Activated CD4-positive, alpha-beta T cell treated with anti-CD3 and anti-CD28 coated beads, Interleukin-2, amount 10 ng/mL, durations not matched to agents 24 days and 14 days (primary cell): ENCODE measurements around the gene WDFY4. TPM values are rescaled to one million over a fixed set of nuclear protein-coding genes. Genes with fewer than 3 reads are reported as not detected.
"Not testable (repeated sequence)": the region's sequence is repeated elsewhere in the genome, so short reads cannot be mapped to it uniquely, and the experiment has no call there.

Experiments
- DNase-seq: peaks from one replicate; pipeline ENCODE4 v3.0.0; 2022
- H3K27ac Mint-ChIP-seq: one replicate; pipeline ENCODE4 v1.8.0; 2022; ENCODE audit warnings: mild to moderate bottlenecking, mixed read lengths
- H3K27me3 Mint-ChIP-seq: one replicate; pipeline ENCODE4 v1.8.0; 2022; ENCODE audit warnings: mixed read lengths
- H3K36me3 Mint-ChIP-seq: one replicate; pipeline ENCODE4 v1.8.0; 2022; ENCODE audit warnings: low read depth, mild to moderate bottlenecking, mixed read lengths
- H3K4me1 Mint-ChIP-seq: one replicate; pipeline ENCODE4 v1.8.0; 2021; ENCODE audit warnings: mixed read lengths
- H3K4me3 Mint-ChIP-seq: one replicate; pipeline ENCODE4 v1.8.0; 2022; ENCODE audit warnings: mild to moderate bottlenecking, moderate library complexity, mixed read lengths
- H3K9me3 Mint-ChIP-seq: one replicate; pipeline ENCODE4 v1.8.0; 2021; ENCODE audit warnings: mixed read lengths
- intact Hi-C: fragments of 100-400 bp; cut with micrococcal nuclease; formaldehyde crosslinking; loops from one replicate; pipeline ENCODE4 v1.15.1; 2023
- total RNA-seq: library from RNA; stranded (reverse); gene quantifications from 2 replicates; pipeline ENCODE4 v1.2.3, GENCODE V29; 2022

WDFY4 gene
- total RNA-seq: 0.05 TPM in 1 of 2 replicates, not detected in the other

DNA sequence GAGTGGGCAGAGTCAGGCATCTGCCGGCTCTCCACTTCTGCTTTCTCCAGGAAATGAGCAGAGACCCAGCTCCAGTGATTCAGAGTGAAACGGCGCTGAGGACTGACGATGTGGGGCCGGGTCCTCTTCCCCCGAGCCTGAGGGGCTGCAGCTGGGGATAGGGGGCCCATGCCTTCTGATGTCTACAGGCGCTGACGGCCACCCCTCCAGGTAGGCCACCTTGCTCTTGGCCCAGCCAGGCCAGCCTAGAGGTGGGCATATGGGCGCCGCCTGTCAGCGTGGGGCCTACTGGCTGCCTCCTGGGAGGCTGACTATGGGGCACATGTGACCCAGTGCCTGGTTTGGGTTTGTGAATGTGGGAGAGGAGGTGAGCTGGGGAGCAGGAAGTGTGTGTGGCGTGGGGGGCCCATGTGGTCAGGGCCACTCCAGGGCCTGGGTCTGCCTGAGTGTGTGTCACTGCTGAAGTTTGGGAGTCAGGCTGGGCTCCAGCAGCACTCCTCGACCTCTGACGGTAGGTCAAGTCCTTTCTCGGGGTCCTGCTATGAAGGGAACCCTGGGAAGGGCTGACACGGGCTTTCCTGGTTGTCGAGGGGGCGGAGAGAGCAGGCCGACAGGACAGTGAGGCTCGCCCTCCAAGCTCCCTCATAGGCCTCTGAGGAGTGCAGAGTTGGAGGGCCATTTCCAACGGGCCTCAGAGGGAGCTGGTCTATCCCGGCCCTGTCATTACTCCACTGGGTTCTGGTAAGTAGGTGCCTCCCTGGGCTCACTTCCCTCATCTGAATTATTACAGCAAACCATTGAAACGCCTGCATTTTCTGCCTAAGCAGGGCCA lies at the start of gene WDFY4:
TSS of gene WDFY4 (plus strand) at position 82 of the 832 bp plus-strand sequence. CDS start 24,860 bp downstream, outside the sequence.
- Mint-ChIP-seq H3K9me3 (no peaks in the 10 kb centered on the region), H3K36me3 (no peaks in the 10 kb centered on the region)
- intact Hi-C loops: no loop called here

DNA sequence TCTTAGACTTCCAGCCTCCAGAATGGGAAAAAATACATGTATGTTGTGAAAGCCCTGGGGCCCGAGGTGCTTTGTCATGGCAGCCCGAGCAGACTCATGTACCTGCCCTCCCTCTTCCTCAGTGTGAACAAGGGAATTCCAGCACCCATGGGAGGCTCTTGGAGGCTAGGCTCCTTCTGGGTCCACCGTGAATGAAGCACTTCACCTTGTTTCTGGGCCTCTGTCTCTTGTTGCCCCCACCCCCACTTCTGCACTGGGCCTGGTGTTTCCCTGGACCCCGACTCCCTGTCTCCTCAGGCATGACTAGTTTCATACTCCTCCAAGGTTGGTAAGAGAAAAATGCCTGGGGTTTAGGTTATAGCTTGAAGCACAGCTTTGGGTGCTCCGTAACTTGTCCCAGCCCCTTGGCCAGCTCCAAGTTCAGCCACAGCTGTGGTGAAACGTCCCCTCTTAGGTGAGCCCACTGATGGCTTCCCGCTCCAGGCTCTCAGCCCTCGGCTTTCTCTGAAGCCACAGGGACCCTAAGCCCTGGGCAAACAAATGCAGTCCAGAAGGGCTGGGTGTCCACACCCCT lies 49.6 kb upstream of the WDFY4 start:
- Mint-ChIP-seq H3K27ac (no peak overlapping the region), H3K4me1 (peaks cover 13% of the 10 kb centered on the region), H3K9me3 (peaks cover 27% of the 10 kb centered on the region), H3K27me3 (peaks cover 23% of the 10 kb centered on the region), H3K4me3 (no peak overlapping the region), H3K36me3 (no peaks in the 10 kb centered on the region)
- intact Hi-C loops: no loop called here
- peak; percentile 38 for DNase-seq

More for the DNA sequence above, at the start of gene WDFY4:
- H3K4me3 Mint-ChIP-seq: no peak within 1 kb of the TSS
- peak; percentile 34 for DNase-seq
- no peaks in the 10 kb centered on the region for H3K4me1 Mint-ChIP-seq
- H3K27me3 Mint-ChIP-seq: peaks cover 5% of the 10 kb centered on the region
- H3K27ac Mint-ChIP-seq: no peak within 1 kb of the TSS

- no peaks in the 10 kb centered on the region for H3K36me3 Mint-ChIP-seq
- intact Hi-C loops: no loop called here
- no peak overlapping the region for H3K27ac Mint-ChIP-seq
- no peak for DNase-seq
- peaks cover 31% of the 10 kb centered on the region for H3K9me3 Mint-ChIP-seq
- H3K4me1 Mint-ChIP-seq: peaks cover 13% of the 10 kb centered on the region
- H3K4me3 Mint-ChIP-seq: no peak overlapping the region
- H3K27me3 Mint-ChIP-seq: peaks cover 23% of the 10 kb centered on the region
Observed at GRCh38 chr10:48636231-48636630, 48.4 kb upstream of the WDFY4 start.

DNA sequence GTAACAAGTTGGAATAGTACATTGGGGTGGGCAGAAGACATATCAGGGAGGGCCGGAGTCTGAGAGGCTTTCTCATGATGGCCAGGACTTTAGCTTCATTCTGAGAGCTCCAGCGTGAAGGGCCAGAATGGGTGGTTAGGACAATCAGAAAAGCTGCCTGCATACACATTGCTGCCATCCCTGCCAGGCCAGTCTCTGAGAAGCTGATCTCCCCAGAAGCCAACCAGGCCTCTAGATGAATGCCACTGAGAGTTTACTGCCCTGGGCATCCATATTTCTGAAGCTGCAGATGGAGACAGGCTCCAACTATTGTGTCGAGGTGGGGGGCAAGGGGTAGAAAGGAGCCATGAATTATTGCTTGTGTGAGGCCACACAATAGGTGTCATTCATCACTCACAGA lies 47.8 kb upstream of the WDFY4 start:
- H3K4me1 Mint-ChIP-seq: peaks cover 13% of the 10 kb centered on the region

DNA sequence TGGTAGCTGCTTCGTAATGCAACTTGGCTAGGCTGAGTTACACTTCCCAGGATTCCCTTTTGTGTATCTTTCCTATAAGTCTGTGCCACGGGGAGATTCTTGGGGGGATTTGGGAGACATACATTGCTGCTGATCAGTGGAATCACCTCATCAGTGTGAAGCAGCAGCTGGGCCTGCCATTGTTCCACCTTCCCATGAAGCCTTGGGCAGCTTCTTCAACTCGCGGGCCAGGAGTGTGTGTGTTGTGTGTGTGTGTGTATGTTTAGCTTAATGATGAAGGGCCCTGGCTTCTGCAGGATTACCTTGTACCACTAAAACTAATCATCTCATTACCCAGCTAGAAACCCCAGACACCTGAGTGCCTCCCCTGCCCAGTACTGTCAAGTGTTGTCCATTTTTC lies 46.5 kb upstream of the WDFY4 start:
- Mint-ChIP-seq H3K27ac (no peak overlapping the region), H3K9me3 (peaks cover 35% of the 10 kb centered on the region), H3K4me3 (no peak overlapping the region), H3K27me3 (peaks cover 22% of the 10 kb centered on the region), H3K36me3 (no peaks in the 10 kb centered on the region), H3K4me1 (peaks cover 13% of the 10 kb centered on the region)
- intact Hi-C loops: no loop called here
- peak; percentile 31 for DNase-seq

More for the DNA sequence above, 47.8 kb upstream of the WDFY4 start:
- Mint-ChIP-seq H3K9me3 (peaks cover 33% of the 10 kb centered on the region), H3K36me3 (no peaks in the 10 kb centered on the region), H3K4me3 (no peak overlapping the region), H3K27me3 (peaks cover 22% of the 10 kb centered on the region), H3K27ac (no peak overlapping the region)
- DNase-seq: no peak
- intact Hi-C loops: no loop called here

DNA sequence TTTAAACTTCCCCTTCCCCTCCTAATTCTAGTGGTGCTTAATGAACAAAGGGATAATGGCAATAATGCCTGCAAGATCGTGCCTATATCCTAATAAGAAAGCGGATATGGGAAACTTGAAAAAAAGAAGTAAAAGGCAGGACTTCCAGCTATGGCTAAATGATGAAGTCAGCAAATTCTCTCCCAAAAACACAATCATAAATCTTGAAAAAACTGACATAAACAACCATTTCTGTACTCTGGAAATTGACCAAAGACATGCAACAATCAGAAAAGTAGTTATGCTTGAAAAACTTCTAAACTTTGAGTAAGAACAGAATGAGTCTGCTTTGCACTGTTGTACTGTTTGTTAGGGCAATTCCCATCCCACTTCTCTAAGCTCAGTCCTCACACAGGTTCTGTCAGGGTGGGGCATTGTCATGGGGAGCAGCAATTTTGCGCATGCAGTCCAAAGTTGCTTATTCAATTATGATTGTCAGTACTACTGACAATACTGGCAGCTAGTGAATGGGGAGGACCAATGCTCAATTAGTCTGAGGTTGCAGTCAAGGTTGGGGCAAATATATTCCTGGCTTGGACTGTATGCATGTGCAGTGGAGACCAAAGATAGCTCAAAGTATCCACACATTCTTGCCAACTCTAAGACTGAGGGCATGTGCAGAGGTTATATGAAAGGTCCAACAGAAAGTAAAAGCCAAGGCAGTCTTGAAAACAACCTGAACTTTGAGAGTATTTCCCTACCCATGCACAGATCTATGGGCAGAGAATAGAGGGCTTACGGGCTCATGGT lies 45.7 kb upstream of the WDFY4 start:
- Mint-ChIP-seq H3K4me3 (no peak overlapping the region), H3K4me1 (peaks cover 9% of the 10 kb centered on the region), H3K9me3 (peaks cover 35% of the 10 kb centered on the region), H3K27ac (no peak overlapping the region), H3K27me3 (peaks cover 22% of the 10 kb centered on the region), H3K36me3 (no peaks in the 10 kb centered on the region)
- no peak for DNase-seq
- intact Hi-C loops: no loop called here

DNA sequence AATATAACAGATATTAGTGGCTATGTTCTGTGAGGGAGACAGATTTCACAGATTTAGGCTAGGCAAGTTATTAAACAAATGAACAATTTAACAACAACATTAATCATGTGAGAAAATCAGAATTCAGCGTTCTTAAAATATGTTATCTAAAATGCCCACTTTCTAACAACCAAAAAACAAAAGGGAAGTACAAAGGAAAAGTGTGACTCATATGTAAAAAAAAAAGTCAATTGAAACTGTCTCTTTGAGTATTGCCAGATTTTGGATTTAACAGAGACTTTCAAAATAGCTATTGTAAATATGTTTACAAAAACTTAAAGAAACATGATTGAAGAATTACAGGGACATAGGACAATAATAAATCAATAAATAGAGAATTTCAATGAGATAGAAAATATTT lies 45.0 kb upstream of the WDFY4 start:
- Mint-ChIP-seq H3K27ac (no peak overlapping the region), H3K4me3 (no peak overlapping the region), H3K36me3 (no peaks in the 10 kb centered on the region), H3K9me3 (peaks cover 35% of the 10 kb centered on the region), H3K27me3 (peaks cover 24% of the 10 kb centered on the region), H3K4me1 (peaks cover 2% of the 10 kb centered on the region)
- no peak for DNase-seq
- intact Hi-C loops: no loop called here

DNA sequence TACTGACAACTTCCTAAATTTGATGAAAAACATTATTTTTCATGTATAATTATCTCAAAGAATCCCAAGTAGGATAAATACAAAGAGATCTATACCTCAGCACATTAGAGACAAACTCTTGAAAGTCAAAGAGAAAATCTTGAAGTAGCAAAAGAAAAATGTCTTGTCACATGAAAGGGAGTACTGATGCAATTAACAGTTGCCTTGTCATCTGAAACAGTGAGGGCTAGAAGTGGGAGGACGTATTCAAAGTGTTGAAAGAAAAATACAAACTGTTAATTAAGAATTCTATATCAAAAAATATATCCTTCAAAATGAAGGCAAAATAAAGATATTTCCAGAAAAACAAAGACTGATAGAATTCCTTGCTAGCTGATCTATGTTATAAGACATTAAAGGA lies 44.3 kb upstream of the WDFY4 start:
- H3K4me3 Mint-ChIP-seq: no peak overlapping the region
- H3K27ac Mint-ChIP-seq: no peak overlapping the region
- peaks cover 35% of the 10 kb centered on the region for H3K9me3 Mint-ChIP-seq
- H3K36me3 Mint-ChIP-seq: no peaks in the 10 kb centered on the region
- peaks cover 27% of the 10 kb centered on the region for H3K27me3 Mint-ChIP-seq
- H3K4me1 Mint-ChIP-seq: no peaks in the 10 kb centered on the region
- DNase-seq: no peak
- intact Hi-C loops: no loop called here

- H3K36me3 Mint-ChIP-seq, intact Hi-C loops, H3K4me1 Mint-ChIP-seq, H3K27ac Mint-ChIP-seq, DNase-seq, H3K4me3 Mint-ChIP-seq: not testable (repeated sequence)
- H3K27me3 Mint-ChIP-seq: peaks cover 30% of the 10 kb centered on the region
- H3K9me3 Mint-ChIP-seq: peaks cover 35% of the 10 kb centered on the region
Observed at GRCh38 chr10:48641099-48641690, 43.5 kb upstream of the WDFY4 start.

DNA sequence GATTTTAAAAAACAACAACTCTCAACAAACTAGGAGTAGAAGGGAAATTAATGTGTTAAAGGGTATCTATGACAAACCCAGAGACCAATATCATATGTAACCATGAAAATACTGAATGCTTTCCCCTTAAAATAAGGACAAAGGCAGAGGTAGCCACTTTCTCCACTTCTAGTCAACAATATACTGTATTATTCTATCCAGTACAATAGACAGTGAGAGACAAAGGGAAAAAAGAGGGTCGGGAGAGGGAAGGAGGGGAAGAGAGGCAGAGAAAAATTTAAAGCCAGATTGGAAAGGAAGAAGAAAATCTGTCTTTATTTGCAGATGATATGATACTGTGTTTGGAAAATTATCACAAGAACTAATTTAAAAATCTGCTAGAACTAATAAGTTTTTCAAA lies 39.1 kb upstream of the WDFY4 start:
- no peaks in the 10 kb centered on the region for H3K36me3 Mint-ChIP-seq
- DNase-seq: no peak
- H3K9me3 Mint-ChIP-seq: peaks cover 4% of the 10 kb centered on the region
- no peak overlapping the region for H3K27ac Mint-ChIP-seq
- peaks cover 13% of the 10 kb centered on the region for H3K27me3 Mint-ChIP-seq
- no peak overlapping the region for H3K4me3 Mint-ChIP-seq
- no peaks in the 10 kb centered on the region for H3K4me1 Mint-ChIP-seq
- intact Hi-C loops: no loop called here

DNA sequence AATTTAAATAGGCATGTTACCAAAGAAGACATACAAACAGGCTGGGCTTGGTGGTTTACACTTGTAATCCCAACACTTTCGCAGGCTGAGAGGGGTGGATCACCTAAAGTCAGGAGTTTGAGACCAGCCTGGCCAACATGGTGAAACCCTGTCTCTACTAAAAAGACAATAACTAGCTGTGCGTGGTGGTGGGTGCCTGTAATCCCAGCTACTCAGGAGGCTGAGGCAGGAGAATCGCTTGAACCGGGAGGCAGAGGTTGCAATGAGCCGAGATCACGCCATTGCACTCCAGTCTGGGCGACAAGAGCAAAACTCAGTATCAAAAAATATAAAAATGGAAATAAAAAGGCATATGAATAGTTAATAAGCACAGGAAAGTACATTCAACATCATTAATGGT lies 37.6 kb upstream of the WDFY4 start:
- H3K9me3 Mint-ChIP-seq, H3K4me1 Mint-ChIP-seq, DNase-seq, H3K4me3 Mint-ChIP-seq, H3K27ac Mint-ChIP-seq, intact Hi-C loops, H3K36me3 Mint-ChIP-seq: not testable (repeated sequence)
- peaks cover 16% of the 10 kb centered on the region for H3K27me3 Mint-ChIP-seq

DNA sequence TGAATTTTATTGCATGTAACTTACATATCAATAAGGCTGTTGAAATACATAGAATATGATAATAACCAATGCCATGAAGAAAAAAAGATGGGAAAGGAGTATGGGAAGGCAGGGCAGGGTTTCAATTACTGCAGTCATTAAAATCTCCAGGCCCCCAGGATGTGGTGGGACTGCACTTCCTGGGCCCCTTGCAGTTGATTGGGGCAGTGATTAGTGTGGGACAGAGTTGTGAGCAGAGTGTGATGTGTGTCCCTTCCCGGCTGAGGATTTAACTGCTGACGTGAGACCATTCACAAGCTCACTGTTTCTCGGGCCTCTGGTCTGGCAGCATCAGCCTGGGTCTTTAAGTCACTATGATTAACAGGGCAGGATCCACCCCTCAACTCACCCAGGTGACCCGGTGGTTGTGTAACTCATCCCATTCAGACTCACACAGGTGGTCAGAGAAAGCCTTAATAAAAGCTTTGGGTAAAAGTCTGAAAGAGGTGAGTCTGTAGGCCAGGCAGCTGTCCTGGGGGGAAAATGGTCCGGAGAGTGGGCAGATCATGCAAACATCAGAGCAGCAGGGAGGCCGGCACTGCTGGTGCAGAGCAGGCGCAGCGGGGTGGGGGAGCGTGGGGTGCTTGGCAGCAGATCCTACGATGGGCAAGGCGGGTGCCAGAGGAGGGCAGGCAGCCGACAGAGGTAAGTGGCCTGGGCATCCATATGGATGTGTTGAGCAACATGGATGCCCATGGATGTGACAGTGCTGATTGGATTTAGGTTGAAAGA lies 36.3 kb upstream of the WDFY4 start:
- Mint-ChIP-seq H3K4me3 (no peak overlapping the region), H3K4me1 (no peaks in the 10 kb centered on the region), H3K9me3 (no peaks in the 10 kb centered on the region), H3K27me3 (peaks cover 24% of the 10 kb centered on the region), H3K27ac (no peak overlapping the region), H3K36me3 (no peaks in the 10 kb centered on the region)
- intact Hi-C loops: no loop called here
- DNase-seq: peak; percentile 45

DNA sequence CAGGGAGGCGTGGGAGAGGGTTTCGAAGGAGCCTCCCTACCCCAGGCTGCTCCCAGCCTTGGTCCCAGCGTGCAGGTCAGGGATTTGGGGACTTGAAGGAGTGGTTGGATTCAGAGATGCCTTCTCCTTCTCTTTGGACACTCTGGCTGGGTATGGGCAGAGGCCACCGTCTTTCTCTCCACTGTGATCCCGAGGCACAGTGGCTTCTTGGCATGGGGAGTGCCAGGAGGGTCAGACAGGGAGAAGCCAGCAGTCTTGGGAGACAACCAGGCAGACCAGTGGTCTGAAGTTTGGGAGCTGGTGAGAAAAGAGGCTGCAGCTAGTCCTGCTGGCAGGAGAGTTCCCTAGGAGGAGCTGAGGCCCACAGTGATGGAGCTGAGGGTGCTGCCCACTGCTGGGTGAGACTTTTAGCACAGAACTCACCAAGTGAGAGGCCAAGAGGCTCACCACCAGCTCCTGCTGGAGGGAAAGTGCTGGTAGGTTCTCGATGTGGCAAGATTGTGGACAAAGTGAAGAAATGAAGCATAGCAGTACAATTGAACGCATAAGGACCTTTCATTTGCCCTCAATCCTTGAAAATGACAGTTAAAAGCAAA lies 35.2 kb upstream of the WDFY4 start:
- H3K4me3 Mint-ChIP-seq: no peak overlapping the region
- intact Hi-C loops: no loop called here
- no peaks in the 10 kb centered on the region for H3K9me3 Mint-ChIP-seq
- H3K36me3 Mint-ChIP-seq: no peaks in the 10 kb centered on the region
- no peaks in the 10 kb centered on the region for H3K4me1 Mint-ChIP-seq
- peaks cover 29% of the 10 kb centered on the region for H3K27me3 Mint-ChIP-seq
- H3K27ac Mint-ChIP-seq: no peak overlapping the region
- DNase-seq: peak; percentile 46
